Tibial nerve (tissue), 4 donors: Measurements from ENCODE around the gene KIRREL1.

Experiments used
- CTCF ChIP-seq, 5 experiments: fragments of 200-600 bp in 3 of 5; fragments of 450-650 bp in 2 of 5; sonication (generic) in 3 of 5; IDR thresholded peaks; one replicate each; pipeline ENCODE4 v1.5.1; 2016 to 2019; ENCODE audit warnings: antibody characterized with exemption in 5 of 5, mild to moderate bottlenecking in 3 of 5, moderate library complexity in 2 of 5
- EP300 ChIP-seq, 2 donors: sonication (generic); formaldehyde crosslinking; IDR thresholded peaks; one replicate each; pipeline ENCODE4 v1.6.1; 2017; ENCODE audit warnings: antibody characterized with exemption in 2 of 2, mild to moderate bottlenecking in 1 of 2

GRCh38 chr1:157958263-157958662 is 35.2 kb upstream of the KIRREL1 start:
- TF ChIP-seq CTCF (IDR thresholded peaks at IDR 0.05) = no peak
- no peak for TF ChIP-seq EP300 (IDR thresholded peaks at IDR 0.05)
